ENCODE results near the gene URI1.
"Not testable (repeated sequence)": the region's sequence is repeated elsewhere in the genome, so short reads cannot be mapped to it uniquely, and the experiment has no call there.

The URI1 gene

DNA sequence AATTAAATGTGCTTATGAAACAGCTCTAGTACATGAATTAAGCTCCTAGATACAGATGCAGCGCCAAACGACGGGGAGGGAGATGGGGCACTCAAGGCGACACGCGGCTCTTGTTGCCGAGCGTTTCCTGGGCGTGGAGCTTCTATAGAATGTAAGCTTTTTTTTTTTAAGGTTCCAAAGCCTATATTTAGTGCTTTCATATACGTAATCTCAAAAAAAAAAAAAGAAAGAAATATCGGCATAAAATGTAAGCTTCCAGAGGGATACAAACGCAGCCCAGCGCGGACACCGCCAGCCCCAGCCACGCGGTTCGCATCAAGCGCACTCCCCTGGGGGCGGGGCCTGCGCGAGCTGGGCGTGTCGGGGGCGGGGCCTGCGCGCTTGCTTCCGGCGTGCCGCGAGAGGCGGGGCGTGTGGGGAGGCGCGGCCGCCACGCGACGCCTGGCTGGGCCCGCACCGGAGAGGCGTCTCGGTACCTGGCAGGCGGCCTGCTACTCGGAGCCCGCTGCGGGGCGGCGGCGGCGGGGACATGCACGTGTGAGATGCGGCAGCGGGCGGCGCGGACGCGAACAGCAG, at the start of gene URI1:
URI1 (plus strand) TSS at position 412 of the 576 bp plus-strand sequence. CDS start 309 bp downstream, outside the sequence.
- peak; percentile 89 to 99 for DNase-seq (ENCODE audit: low read depth in 2 of 2)

DNA sequence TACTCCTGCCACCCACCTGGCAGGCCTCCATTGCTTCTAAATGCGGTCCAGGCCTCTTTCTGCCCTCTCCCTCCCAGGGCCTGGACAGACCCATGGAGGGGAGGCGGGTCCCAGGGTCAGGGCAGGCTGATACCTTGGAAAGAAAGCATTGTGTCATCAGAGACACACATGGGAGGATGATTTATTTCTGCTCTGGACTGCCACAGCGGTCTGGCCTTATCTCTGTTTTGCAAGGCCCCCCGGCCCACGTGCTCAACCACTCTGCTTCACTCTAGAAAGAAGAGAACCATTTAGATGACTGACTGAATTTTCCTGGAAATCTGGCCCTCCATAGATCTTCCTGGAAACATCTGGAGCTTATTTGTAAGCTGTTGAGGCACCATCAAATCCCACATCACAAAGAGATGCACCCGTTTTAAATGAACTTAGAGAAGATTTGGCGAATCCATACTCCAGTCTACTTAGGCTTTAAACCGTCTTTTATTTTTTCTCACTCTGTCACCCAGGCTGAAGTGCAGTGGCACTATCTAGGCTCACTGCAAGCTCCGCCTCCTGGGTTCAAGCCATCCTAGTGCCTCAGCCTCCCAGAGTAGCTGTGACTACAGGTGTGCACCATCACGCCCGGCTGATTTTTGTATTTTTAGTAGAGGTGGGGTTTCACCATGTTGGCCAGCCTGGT, 48.3 kb upstream of the URI1 start:
- no peak for DNase-seq (ENCODE audit: low read depth in 2 of 2)

GRCh38 chr19:29896802-29897201, 45.2 kb upstream of the URI1 start:
- no peak for DNase-seq (ENCODE audit: low read depth in 2 of 2)

DNA sequence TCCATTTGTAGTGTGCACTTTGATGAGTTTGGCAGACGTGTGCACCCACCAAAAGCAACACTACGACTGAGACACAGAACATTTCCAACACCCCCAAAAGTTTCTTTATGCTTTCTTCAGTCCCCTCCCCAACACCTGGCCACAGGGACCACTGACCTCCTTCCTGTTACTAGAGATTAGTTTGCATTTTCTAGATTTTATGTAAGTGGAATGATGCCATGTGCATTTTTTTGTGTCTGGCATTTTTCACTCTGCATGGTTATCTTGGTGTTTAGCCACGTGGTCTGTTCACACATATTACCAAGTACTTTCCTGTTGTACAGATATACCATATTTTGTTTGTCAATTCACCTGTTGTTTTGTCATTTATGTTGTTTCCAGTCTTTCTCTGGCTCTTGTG, 44.6 kb upstream of the URI1 start:
- no peak for DNase-seq (ENCODE audit: low read depth in 2 of 2)

- no peak for DNase-seq (ENCODE audit: low read depth in 2 of 2)
Observed at GRCh38 chr19:29904017-29904416, 38.0 kb upstream of the URI1 start.

GRCh38 chr19:29908963-29909944, 32.8 kb upstream of the URI1 start:
- no peak for DNase-seq (ENCODE audit: low read depth in 2 of 2)

DNA sequence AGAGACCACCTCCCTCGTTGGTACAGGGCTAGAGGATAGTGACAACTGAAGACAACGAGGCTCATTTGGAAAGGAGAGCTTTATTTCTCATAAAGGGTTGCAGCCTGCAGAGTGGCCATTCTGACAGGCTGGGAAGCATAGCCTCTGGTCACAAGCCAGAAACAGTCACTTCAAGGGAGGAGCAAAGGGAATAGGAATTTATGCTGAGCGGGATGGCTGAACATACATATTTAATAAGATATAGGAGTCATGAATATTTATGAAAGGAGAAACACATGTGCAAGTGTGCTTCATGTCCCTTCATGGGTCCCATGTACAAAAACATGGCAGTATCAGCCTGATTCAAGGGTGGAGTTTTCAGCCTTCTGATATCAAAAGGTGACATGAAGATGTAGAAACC, 27.1 kb upstream of the URI1 start:
- DNase-seq (ENCODE audit: low read depth in 2 of 2): no peak

DNA sequence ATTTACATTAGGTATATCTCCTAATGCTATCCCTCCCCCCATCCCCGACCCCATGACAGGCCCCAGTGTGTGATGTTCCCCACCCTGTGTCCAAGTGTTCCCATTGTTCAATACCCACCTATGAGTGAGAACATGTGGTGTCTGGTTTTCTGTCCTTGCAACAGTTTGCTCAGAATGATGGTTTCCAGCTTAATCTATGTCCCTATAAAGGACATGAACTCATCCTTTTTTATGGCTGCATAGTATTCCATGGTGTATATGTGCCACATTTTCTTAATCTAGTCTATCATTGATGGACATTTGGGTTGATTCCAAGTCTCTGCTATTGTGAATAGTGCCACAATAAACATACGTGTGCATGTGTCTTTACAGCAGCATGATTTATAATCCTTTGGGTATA, 26.2 kb upstream of the URI1 start:
- not testable (repeated sequence) for DNase-seq (ENCODE audit: low read depth in 2 of 2)

DNA sequence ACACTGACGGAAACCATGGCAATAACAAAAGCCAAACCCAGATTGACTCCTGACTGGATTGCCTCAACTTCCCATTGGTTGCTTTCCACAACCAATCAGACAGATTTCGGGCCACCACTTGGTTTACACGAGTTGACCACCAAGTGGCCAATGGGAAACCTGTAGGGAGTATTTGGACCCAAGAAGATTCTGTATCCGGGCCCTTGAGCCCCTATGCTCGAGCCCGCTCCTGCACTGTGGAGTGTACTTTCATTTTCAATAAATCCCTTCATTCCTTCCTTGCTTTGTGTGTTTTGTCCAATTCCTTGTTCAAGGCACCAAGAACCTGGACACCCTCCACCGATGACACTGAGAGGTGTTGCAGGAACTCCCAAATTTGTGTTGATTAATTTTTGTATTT, 24.1 kb upstream of the URI1 start:
- DNase-seq (ENCODE audit: low read depth in 2 of 2): no peak

- DNase-seq (ENCODE audit: low read depth in 2 of 2): no peak
Observed at GRCh38 chr19:29918891-29919290, 23.1 kb upstream of the URI1 start.

DNA sequence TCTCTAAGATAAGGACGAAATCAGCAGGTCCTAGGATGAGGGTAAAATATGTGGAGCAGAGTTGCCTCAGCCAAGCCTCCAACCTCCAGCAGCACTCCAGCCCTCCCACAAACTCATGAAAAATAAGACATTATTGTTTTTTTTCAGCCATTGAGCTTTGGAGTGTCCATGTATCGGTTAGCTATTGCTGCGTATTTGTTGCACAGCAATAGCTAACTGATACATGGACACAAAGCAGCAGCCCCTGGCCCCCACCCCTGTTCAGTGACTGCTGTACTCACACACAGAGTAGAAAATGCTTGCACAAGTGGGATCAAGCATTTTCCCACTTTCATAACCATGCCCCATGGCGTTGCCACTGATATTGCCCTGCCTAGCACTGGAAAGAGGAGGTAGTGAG, 19.1 kb upstream of the URI1 start:
- no peak for DNase-seq (ENCODE audit: low read depth in 2 of 2)

DNA sequence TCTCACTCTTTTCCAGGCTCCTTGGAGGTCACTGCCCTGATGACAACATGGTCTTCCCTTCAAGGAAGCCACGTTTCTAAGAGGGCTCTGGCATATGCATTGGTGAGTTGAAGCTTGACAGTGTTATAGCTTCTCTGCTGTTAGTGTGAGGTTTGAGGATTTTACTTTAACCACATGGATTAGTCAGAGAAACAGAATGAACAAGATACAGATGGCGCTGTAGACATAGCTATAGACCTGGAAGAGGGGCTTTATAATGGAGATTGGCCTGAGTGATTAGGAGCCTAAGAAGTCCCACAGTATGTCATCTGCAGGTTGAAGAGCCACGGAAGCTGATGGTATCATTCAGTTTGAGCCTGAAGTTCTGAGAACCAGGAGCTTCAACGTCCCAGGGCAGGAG, 18.4 kb upstream of the URI1 start:
- DNase-seq (ENCODE audit: low read depth in 2 of 2): no peak

- DNase-seq (ENCODE audit: low read depth in 2 of 2): no peak
Observed at GRCh38 chr19:29926031-29926430, 16.0 kb upstream of the URI1 start.

DNA sequence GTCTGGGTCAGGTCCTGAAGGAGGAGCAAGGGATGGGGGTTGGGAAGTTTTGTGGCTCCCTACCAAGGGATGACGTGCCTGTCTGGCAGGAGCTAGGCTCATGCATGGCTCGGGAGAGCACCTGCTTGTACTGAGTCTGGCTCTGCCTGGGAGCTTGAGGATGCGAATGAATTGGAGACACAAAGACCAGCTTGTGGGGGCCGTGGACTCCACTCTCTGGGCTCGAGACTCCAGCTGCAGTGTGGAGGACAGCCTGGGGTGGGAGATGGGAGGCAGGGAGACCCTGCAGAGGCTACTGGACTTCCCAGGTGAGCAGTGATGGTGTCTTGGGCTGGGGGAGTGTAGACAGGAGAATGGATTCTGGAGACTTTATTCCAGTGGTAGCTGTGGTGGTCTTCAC, 15.2 kb upstream of the URI1 start:
- DNase-seq (ENCODE audit: low read depth in 2 of 2): no peak

- no peak for DNase-seq (ENCODE audit: low read depth in 2 of 2)
Observed at GRCh38 chr19:29927944-29928625, 14.0 kb upstream of the URI1 start.

GRCh38 chr19:29928831-29929230, 13.2 kb upstream of the URI1 start:
- DNase-seq (ENCODE audit: low read depth in 2 of 2): no peak

DNA sequence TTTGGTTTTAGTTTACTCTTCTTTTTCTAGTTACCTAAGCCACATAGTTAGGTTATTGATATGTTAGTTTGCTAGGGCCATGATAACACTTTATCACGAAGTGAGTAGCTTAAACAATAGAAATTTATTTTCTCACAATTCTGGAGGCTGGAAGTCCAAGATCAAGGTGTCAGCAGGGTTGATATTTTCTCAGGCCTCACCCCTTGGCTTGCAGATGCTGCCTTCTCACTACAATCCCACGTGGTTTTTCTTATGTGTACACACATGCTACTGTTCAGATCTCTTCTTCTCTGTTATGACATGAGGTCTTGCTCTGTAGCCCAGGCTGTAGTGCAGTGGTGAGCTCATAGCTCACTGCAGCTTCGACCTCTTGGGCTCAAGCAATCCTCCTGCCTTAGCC, 7.8 kb upstream of the URI1 start:
- no peak for DNase-seq (ENCODE audit: low read depth in 2 of 2)

DNA sequence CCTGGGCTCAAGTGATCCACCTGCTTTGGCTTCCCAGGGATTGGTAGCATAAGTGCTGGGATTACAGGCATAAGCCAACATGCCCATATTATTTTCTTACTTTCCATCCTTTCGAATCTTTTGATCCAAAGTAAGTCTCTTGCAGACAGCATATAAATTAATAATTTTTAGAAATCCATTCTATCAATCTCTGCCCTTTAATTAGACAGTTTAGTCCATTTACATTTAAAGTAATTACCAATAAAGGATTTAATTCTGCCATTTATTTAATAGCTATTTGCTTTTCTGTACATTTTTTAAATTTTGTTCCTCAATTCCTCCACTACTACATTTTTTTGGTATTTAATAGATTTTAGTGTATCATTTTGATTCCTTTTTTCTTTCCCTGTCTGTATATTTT, 7.3 kb upstream of the URI1 start:
- no peak for DNase-seq (ENCODE audit: low read depth in 2 of 2)

GRCh38 chr19:29936409-29936808, 5.6 kb upstream of the URI1 start:
- DNase-seq (ENCODE audit: low read depth in 2 of 2): no peak

GRCh38 chr19:29939628-29940027, 2.4 kb upstream of the URI1 start:
- no peak for DNase-seq (ENCODE audit: low read depth in 2 of 2)

GRCh38 chr19:29940971-29941585, 961 bp upstream of the URI1 start:
- no peak for DNase-seq (ENCODE audit: low read depth in 2 of 2)
